H7 (cell line): ENCODE measurements around the gene CCR5AS. TPM values are rescaled to one million over a fixed set of nuclear protein-coding genes. Genes with fewer than 3 reads are reported as not detected.

ENCODE experiments used
- DNase-seq: peaks from one replicate; pipeline ENCODE4 v3.0.0; 2012
- H3K27me3 ChIP-seq: 2 replicates; pipeline ENCODE4 v1.6.0; 2011; ENCODE audit warnings: mild to moderate bottlenecking, low read length; ENCODE audit not compliant: control insufficient read depth, insufficient read depth
- H3K36me3 ChIP-seq: replicated peaks from 2 replicates; pipeline ENCODE4 v1.5.1; 2011; ENCODE audit warnings: low read length; ENCODE audit not compliant: control insufficient read depth, insufficient read depth
- H3K4me3 ChIP-seq: 2 replicates; pipeline ENCODE4 v1.5.1; 2011; ENCODE audit warnings: low read depth, mild to moderate bottlenecking, control low read depth, low read length, moderate library complexity; ENCODE audit not compliant: insufficient read depth
- total RNA-seq: library from RNA; depleted of rRNA; stranded (reverse); fragments of >200 nt; shearing (Covaris generic); gene quantifications from 2 replicates; pipeline ENCODE4 v1.2.3, GENCODE V29; 2014; rRNA removed

The CCR5AS gene

GRCh38 chr3:46316206-46316605 lies 90.7 kb downstream of the CCR5AS start:
- DNase-seq, result no peak
- Histone ChIP-seq H3K27me3 (no peaks in the 10 kb centered on the region), H3K4me3 (no peak overlapping the region), H3K36me3 (no peaks in the 10 kb centered on the region)

GRCh38 chr3:46314517-46314916 lies 92.3 kb downstream of the CCR5AS start:
- H3K36me3 ChIP-seq, result no peaks in the 10 kb centered on the region
- no peaks in the 10 kb centered on the region for H3K27me3 ChIP-seq
- no peak for DNase-seq
- no peak overlapping the region for H3K4me3 ChIP-seq

Other genes with a start within 250 kb of the CCR5AS start
- not detected in 2 replicates for gene CCR1, start 198.8 kb downstream of the CCR5AS start, total RNA-seq
- gene CCR3, start 164.6 kb downstream of the CCR5AS start, total RNA-seq, result not detected in 2 replicates
- not detected in 2 replicates for gene CCR2, start 53.0 kb downstream of the CCR5AS start, total RNA-seq
- not detected in 2 replicates for gene CCR5, start 36.1 kb downstream of the CCR5AS start, total RNA-seq
- gene CCRL2, start 193 bp upstream of the CCR5AS start, total RNA-seq, result not detected in 2 replicates
- gene LTF, start 57.8 kb upstream of the CCR5AS start, total RNA-seq, result not detected in 2 replicates
- gene RTP3, start 90.9 kb upstream of the CCR5AS start, total RNA-seq, result 0.07 TPM in 1 of 2 replicates, not detected in the other
- 3.3 and 3.9 TPM in 2 replicates for gene LRRC2, start 159.2 kb upstream of the CCR5AS start, total RNA-seq
- gene FAM240A, start 205.5 kb upstream of the CCR5AS start, total RNA-seq, result not detected in 2 replicates